ENCODE data around the gene CTSC.
A peak's percentile ranks its signal among the peaks of the same experiment; 100 is the strongest.
"Not testable (repeated sequence)": the region's sequence is repeated elsewhere in the genome, so short reads cannot be mapped to it uniquely, and the experiment has no call there.

The CTSC gene

GRCh38 chr11:88352139-88352538, 14.6 kb upstream of the CTSC start:
- no peak for DNase-seq (ENCODE audit: low read depth)

GRCh38 chr11:88348870-88349269, 11.3 kb upstream of the CTSC start:
- DNase-seq (ENCODE audit: low read depth) = no peak

GRCh38 chr11:88345949-88346348, 8.4 kb upstream of the CTSC start:
- DNase-seq (ENCODE audit: low read depth) = no peak

- no peak for DNase-seq (ENCODE audit: low read depth)
These were observed 7.9 kb upstream of the CTSC start for GRCh38 chr11:88345408-88345807.

- no peak for DNase-seq (ENCODE audit: low read depth)
These were observed 7.3 kb upstream of the CTSC start for GRCh38 chr11:88344869-88345268.

GRCh38 chr11:88341522-88342251, 4.2 kb upstream of the CTSC start:
- DNase-seq (ENCODE audit: low read depth) = no peak

GRCh38 chr11:88340366-88340935, 2.9 kb upstream of the CTSC start:
- DNase-seq (ENCODE audit: low read depth) = no peak

GRCh38 chr11:88337987-88338668, 592 bp upstream of the CTSC start:
- no peak for DNase-seq (ENCODE audit: low read depth)

- no peak for DNase-seq (ENCODE audit: low read depth)
These were observed 2.3 kb downstream of the CTSC start for GRCh38 chr11:88335284-88335683.

GRCh38 chr11:88333862-88334261, 3.7 kb downstream of the CTSC start:
- DNase-seq (ENCODE audit: low read depth) = no peak

- DNase-seq (ENCODE audit: low read depth) = no peak
These were observed 4.7 kb downstream of the CTSC start for GRCh38 chr11:88332851-88333250.

GRCh38 chr11:88330826-88331428, 6.6 kb downstream of the CTSC start:
- no peak for DNase-seq (ENCODE audit: low read depth)

GRCh38 chr11:88329563-88330250, 7.8 kb downstream of the CTSC start:
- no peak for DNase-seq (ENCODE audit: low read depth)

- no peak for DNase-seq (ENCODE audit: low read depth)
These were observed 9.9 kb downstream of the CTSC start for GRCh38 chr11:88327462-88328143.

GRCh38 chr11:88327061-88327460, 10.5 kb downstream of the CTSC start:
- DNase-seq (ENCODE audit: low read depth) = no peak

- DNase-seq (ENCODE audit: low read depth) = no peak
These were observed 11.4 kb downstream of the CTSC start for GRCh38 chr11:88326099-88326498.

GRCh38 chr11:88324562-88325345, 12.8 kb downstream of the CTSC start:
- no peak for DNase-seq (ENCODE audit: low read depth)

GRCh38 chr11:88322881-88323280, 14.7 kb downstream of the CTSC start:
- DNase-seq (ENCODE audit: low read depth) = not testable (repeated sequence)

- DNase-seq (ENCODE audit: low read depth) = not testable (repeated sequence)
These were observed 16.1 kb downstream of the CTSC start for GRCh38 chr11:88321412-88321811.

- DNase-seq (ENCODE audit: low read depth) = peak; percentile 59
These were observed 17.4 kb downstream of the CTSC start for GRCh38 chr11:88320149-88320559.

- no peak for DNase-seq (ENCODE audit: low read depth)
These were observed 19.5 kb downstream of the CTSC start for GRCh38 chr11:88318017-88318416.
